WTC11 (cell line): ENCODE results near the gene S100A2. TPM values are rescaled to one million over a fixed set of nuclear protein-coding genes. Genes with fewer than 3 reads are reported as not detected.
A peak's percentile ranks its signal among the peaks of the same experiment; 100 is the strongest.

ENCODE experiments used
- ATAC-seq: fragments of 200-7000 bp; cut with Tn5 transposase; 2 replicates; pipeline ENCODE4 v1.10.0; 2021; ENCODE audit warnings: mild to moderate bottlenecking, moderate library complexity
- CTCF ChIA-PET: fragments of 300-600 bp; sonication (Branson Sonifier 250); formaldehyde crosslinking; loops from one replicate; lab custom pipeline; 2021; ENCODE audit warnings: antibody characterized with exemption; lab: Charles Lee
- POLR2A ChIA-PET: fragments of 350-600 bp; sonication (Branson Sonifier 250); formaldehyde crosslinking; loops from one replicate; lab custom pipeline; 2021; ENCODE audit warnings: antibody characterized with exemption; lab: Charles Lee
- DNase-seq: peaks from one replicate; pipeline ENCODE4 v3.0.0; 2021; ENCODE audit warnings: low spot score
- H3K27ac Mint-ChIP-seq: 2 replicates; pipeline ENCODE4 v1.8.0; 2021; ENCODE audit warnings: mixed read lengths
- H3K27me3 Mint-ChIP-seq: 2 replicates; pipeline ENCODE4 v1.8.0; 2021; ENCODE audit warnings: low read depth, mild to moderate bottlenecking, moderate library complexity, mixed read lengths
- H3K36me3 Mint-ChIP-seq: 2 replicates; pipeline ENCODE4 v1.8.0; 2021; ENCODE audit warnings: mixed read lengths
- H3K4me1 Mint-ChIP-seq: 2 replicates; pipeline ENCODE4 v1.8.0; 2022; ENCODE audit warnings: mixed read lengths
- H3K4me3 Mint-ChIP-seq: 2 replicates; pipeline ENCODE4 v1.8.0; 2021; ENCODE audit warnings: mild to moderate bottlenecking, moderate library complexity, mixed read lengths
- H3K9me3 Mint-ChIP-seq: 2 replicates; pipeline ENCODE4 v1.8.0; 2021; ENCODE audit warnings: mixed read lengths
- ESRRA ChIP-seq: sonication (generic); formaldehyde crosslinking; IDR thresholded peaks from 2 replicates; pipeline ENCODE4 v1.8.1; 2022; ENCODE audit warnings: mild to moderate bottlenecking, missing genetic modification reagents, borderline replicate concordance
- ETV6 ChIP-seq: sonication (generic); formaldehyde crosslinking; IDR thresholded peaks from 2 replicates; pipeline ENCODE4 v1.8.1; 2022; ENCODE audit warnings: mild to moderate bottlenecking, missing genetic modification reagents
- FOXK1 ChIP-seq: sonication (generic); formaldehyde crosslinking; IDR thresholded peaks from 2 replicates; pipeline ENCODE4 v1.8.0; 2022; ENCODE audit warnings: mild to moderate bottlenecking, moderate library complexity, missing genetic modification reagents
- GRHL2 ChIP-seq: fragments of 250-450 bp; sonication (Bioruptor Pico); IDR thresholded peaks from 2 replicates; pipeline ENCODE4 v1.8.0; 2022; ENCODE audit warnings: mild to moderate bottlenecking, moderate library complexity; ENCODE audit not compliant: insufficient replicate concordance, severe bottlenecking
- GTF2I ChIP-seq: fragments of 250-450 bp; sonication (Bioruptor Pico); conservative IDR thresholded peaks from 2 replicates; pipeline ENCODE4 v1.4.0; 2021; ENCODE audit warnings: mild to moderate bottlenecking
- JAZF1 ChIP-seq: fragments of 250-450 bp; sonication (Bioruptor Pico); IDR thresholded peaks from 2 replicates; pipeline ENCODE4 v1.9.0; 2021; ENCODE audit warnings: moderate library complexity, mild to moderate bottlenecking, inconsistent platforms
- TCF7 ChIP-seq: sonication (generic); formaldehyde crosslinking; IDR thresholded peaks from 2 replicates; pipeline ENCODE4 v1.8.0; 2022; ENCODE audit warnings: mild to moderate bottlenecking, low read depth, missing genetic modification reagents, moderate library complexity
- TEAD1 ChIP-seq: sonication (generic); formaldehyde crosslinking; IDR thresholded peaks from 2 replicates; pipeline ENCODE4 v1.8.0; 2022; ENCODE audit warnings: mild to moderate bottlenecking, missing genetic modification reagents
- TP53 ChIP-seq: sonication (generic); formaldehyde crosslinking; IDR thresholded peaks from 2 replicates; pipeline ENCODE4 v1.8.1; 2023; ENCODE audit warnings: mild to moderate bottlenecking, missing genetic modification reagents
- ZNF219 ChIP-seq: sonication (generic); formaldehyde crosslinking; IDR thresholded peaks from 2 replicates; pipeline ENCODE4 v1.8.0; 2023; ENCODE audit warnings: missing genetic modification reagents, mild to moderate bottlenecking, borderline replicate concordance
- ZNF416 ChIP-seq: fragments of 250-450 bp; sonication (Bioruptor Pico); IDR thresholded peaks from 2 replicates; pipeline ENCODE4 v1.9.0; 2021; ENCODE audit warnings: mild to moderate bottlenecking, inconsistent platforms
- total RNA-seq: library from RNA; stranded (reverse); gene quantifications from 3 replicates; pipeline ENCODE4 v1.2.3, GENCODE V29; 2021
- TF ChIP-seq, protein P1 (sequence below): sonication (generic); formaldehyde crosslinking; IDR thresholded peaks from 2 replicates; pipeline ENCODE4 v1.8.0; 2022; ENCODE audit warnings: mild to moderate bottlenecking, missing genetic modification reagents
- TF ChIP-seq, protein P2 (sequence below): fragments of 250-450 bp; sonication (Bioruptor Pico); IDR thresholded peaks from 2 replicates; pipeline ENCODE4 v2.1.2; 2022; ENCODE audit warnings: mild to moderate bottlenecking, moderate library complexity
- TF ChIP-seq, protein P3 (sequence below): sonication (generic); formaldehyde crosslinking; IDR thresholded peaks from 2 replicates; pipeline ENCODE4 v1.8.1; 2023; ENCODE audit warnings: mild to moderate bottlenecking, missing genetic modification reagents
- TF ChIP-seq, protein P4 (sequence below): sonication (generic); formaldehyde crosslinking; IDR thresholded peaks from 2 replicates; pipeline ENCODE4 v1.8.0; 2022; ENCODE audit warnings: mild to moderate bottlenecking, missing genetic modification reagents
- TF ChIP-seq, protein P5 (sequence below): sonication (generic); formaldehyde crosslinking; IDR thresholded peaks from 2 replicates; pipeline ENCODE4 v1.8.1; 2023; ENCODE audit warnings: mild to moderate bottlenecking, missing genetic modification reagents, moderate library complexity
- TF ChIP-seq, protein P6 (sequence below): sonication (generic); formaldehyde crosslinking; IDR thresholded peaks from 2 replicates; pipeline ENCODE4 v1.8.0; 2022; ENCODE audit warnings: missing genetic modification reagents

S100A2 gene
- total RNA-seq, 1 experiment from 2014 or later: 0.74 TPM

DNA sequence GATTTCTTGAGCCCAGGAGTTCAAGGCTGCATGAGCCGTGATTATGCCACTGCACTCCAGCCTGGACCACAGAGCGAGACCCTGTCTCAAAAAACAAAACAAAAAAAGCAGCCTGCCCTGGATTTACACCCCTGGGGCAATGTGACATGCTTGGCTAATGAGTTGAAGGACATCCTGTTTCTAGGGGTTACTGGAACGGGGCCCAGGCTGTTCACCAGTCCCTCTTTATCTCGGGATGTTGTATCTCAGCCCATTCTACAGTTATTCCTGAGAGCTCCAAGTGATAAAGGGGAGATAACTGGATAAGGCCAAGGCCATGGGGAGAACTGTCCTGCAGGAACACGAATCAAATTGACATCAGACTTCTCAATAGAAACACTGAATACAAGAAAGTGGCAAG lies 21.7 kb upstream of the S100A2 start:
- Mint-ChIP-seq H3K36me3 (no peaks in the 10 kb centered on the region), H3K27me3 (no peaks in the 10 kb centered on the region), H3K9me3 (no peaks in the 10 kb centered on the region), H3K4me1 (peaks cover 4% of the 10 kb centered on the region), H3K4me3 (no peak overlapping the region), H3K27ac (no peak overlapping the region)
- ChIA-PET CTCF (interaction anchor here (5.2 kb wide), 1 partner anchor 41 kb away, joined by 29 read pairs; the partner anchor contains the start of genes S100A1 and S100A13), POLR2A (no interaction called here)
- ATAC-seq (no peak), DNase-seq (no peak)
- TF ChIP-seq, protein P1, sequence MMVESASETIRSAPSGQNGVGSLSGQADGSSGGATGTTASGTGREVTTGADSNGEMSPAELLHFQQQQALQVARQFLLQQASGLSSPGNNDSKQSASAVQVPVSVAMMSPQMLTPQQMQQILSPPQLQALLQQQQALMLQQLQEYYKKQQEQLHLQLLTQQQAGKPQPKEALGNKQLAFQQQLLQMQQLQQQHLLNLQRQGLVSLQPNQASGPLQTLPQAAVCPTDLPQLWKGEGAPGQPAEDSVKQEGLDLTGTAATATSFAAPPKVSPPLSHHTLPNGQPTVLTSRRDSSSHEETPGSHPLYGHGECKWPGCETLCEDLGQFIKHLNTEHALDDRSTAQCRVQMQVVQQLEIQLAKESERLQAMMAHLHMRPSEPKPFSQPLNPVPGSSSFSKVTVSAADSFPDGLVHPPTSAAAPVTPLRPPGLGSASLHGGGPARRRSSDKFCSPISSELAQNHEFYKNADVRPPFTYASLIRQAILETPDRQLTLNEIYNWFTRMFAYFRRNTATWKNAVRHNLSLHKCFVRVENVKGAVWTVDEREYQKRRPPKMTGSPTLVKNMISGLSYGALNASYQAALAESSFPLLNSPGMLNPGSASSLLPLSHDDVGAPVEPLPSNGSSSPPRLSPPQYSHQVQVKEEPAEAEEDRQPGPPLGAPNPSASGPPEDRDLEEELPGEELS: no peak
- no peak for TF ChIP-seq TEAD1 (CRISPR knock-in tag)
- no peak for TF ChIP-seq JAZF1
- TF ChIP-seq ZNF416 (CRISPR knock-in tag): no peak

DNA sequence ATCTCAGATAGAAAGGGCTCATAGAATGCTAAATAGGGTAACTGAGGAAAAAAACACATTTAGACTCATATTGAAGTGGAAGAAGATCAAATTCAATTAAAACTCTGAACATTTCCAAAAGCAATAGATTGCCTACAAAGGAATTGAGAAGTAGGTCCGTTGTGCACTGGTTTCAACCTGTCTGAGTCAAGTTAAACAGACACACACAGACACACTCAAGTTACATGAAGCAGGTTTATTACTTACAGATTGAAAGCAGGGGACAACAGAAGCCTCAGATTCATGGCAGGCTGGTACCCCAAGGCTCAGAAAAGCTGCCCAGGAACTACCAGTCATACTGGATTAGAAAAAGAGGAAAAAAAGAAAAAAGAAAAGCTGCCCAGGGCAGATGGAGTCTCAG lies 20.7 kb upstream of the S100A2 start:
- H3K4me3 Mint-ChIP-seq: no peak overlapping the region
- H3K4me1 Mint-ChIP-seq: peaks cover 4% of the 10 kb centered on the region
- H3K36me3 Mint-ChIP-seq: no peaks in the 10 kb centered on the region
- ChIA-PET POLR2A (no interaction called here), CTCF (interaction anchor here (0.9 to 5.2 kb wide), 4 partner anchors 14 to 53 kb away, joined by 4 to 29 read pairs (median 6); partner anchors contain the start of genes S100A1 and S100A13)
- H3K9me3 Mint-ChIP-seq: no peaks in the 10 kb centered on the region
- DNase-seq (no peak), ATAC-seq (no peak)
- TF ChIP-seq, protein P2, sequence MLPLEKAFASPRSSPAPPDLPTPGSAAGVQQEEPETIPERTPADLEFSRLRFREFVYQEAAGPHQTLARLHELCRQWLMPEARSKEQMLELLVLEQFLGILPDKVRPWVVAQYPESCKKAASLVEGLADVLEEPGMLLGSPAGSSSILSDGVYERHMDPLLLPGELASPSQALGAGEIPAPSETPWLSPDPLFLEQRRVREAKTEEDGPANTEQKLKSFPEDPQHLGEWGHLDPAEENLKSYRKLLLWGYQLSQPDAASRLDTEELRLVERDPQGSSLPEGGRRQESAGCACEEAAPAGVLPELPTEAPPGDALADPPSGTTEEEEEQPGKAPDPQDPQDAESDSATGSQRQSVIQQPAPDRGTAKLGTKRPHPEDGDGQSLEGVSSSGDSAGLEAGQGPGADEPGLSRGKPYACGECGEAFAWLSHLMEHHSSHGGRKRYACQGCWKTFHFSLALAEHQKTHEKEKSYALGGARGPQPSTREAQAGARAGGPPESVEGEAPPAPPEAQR (CRISPR knock-in tag): no peak
- no peak for TF ChIP-seq ESRRA (CRISPR knock-in tag)
- TF ChIP-seq ZNF219 (CRISPR knock-in tag): no peak
- TF ChIP-seq GRHL2 (CRISPR knock-in tag): no peak
- no peak for TF ChIP-seq GTF2I
- TF ChIP-seq, protein P3, sequence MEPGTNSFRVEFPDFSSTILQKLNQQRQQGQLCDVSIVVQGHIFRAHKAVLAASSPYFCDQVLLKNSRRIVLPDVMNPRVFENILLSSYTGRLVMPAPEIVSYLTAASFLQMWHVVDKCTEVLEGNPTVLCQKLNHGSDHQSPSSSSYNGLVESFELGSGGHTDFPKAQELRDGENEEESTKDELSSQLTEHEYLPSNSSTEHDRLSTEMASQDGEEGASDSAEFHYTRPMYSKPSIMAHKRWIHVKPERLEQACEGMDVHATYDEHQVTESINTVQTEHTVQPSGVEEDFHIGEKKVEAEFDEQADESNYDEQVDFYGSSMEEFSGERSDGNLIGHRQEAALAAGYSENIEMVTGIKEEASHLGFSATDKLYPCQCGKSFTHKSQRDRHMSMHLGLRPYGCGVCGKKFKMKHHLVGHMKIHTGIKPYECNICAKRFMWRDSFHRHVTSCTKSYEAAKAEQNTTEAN (CRISPR knock-in tag): no peak
- TF ChIP-seq, protein P4, sequence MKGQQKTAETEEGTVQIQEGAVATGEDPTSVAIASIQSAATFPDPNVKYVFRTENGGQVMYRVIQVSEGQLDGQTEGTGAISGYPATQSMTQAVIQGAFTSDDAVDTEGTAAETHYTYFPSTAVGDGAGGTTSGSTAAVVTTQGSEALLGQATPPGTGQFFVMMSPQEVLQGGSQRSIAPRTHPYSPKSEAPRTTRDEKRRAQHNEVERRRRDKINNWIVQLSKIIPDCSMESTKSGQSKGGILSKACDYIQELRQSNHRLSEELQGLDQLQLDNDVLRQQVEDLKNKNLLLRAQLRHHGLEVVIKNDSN (CRISPR knock-in tag): no peak
- no peak for TF ChIP-seq ETV6 (CRISPR knock-in tag)
- H3K27me3 Mint-ChIP-seq: no peaks in the 10 kb centered on the region
- H3K27ac Mint-ChIP-seq: 0 out of 2 replicates have a peak overlapping the region, but pooled peaks have one; percentile 45

DNA sequence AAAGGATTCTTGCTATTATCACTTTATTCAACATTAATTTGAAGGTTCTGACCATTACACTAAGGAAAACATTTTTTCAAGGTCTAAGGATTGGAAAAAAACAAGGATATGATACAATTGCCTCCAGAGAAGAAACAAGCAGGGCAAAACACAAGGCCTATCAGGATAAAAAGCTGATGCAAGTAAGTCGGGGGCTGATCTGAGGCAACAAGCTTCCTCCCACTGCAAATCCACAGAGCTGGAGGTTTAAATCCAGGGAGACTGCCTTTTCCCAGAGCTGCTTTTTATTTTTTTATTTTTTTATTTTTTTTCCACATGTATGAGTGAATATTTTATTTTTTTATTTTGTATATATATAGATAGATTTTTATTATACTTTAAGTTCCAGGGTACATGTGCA lies 19.4 kb upstream of the S100A2 start:
- POLR2A ChIA-PET: interaction anchor here (1.0 kb wide), 1 partner anchor 49 kb away, joined by 4 read pairs; the partner anchor contains the start of gene CHTOP
- H3K27ac Mint-ChIP-seq: no peak overlapping the region
- TF ChIP-seq TP53 (CRISPR knock-in tag): no peak
- ATAC-seq: no peak
- no peaks in the 10 kb centered on the region for H3K27me3 Mint-ChIP-seq
- H3K36me3 Mint-ChIP-seq: no peaks in the 10 kb centered on the region
- H3K4me3 Mint-ChIP-seq: no peak overlapping the region
- CTCF ChIA-PET: interaction anchor here (1.1 to 5.2 kb wide), 6 partner anchors 13 to 231 kb away, joined by 3 to 29 read pairs (median 4); partner anchors contain the start of genes S100A1 and S100A13
- DNase-seq: no peak
- H3K9me3 Mint-ChIP-seq: no peaks in the 10 kb centered on the region
- peaks cover 4% of the 10 kb centered on the region for H3K4me1 Mint-ChIP-seq

DNA sequence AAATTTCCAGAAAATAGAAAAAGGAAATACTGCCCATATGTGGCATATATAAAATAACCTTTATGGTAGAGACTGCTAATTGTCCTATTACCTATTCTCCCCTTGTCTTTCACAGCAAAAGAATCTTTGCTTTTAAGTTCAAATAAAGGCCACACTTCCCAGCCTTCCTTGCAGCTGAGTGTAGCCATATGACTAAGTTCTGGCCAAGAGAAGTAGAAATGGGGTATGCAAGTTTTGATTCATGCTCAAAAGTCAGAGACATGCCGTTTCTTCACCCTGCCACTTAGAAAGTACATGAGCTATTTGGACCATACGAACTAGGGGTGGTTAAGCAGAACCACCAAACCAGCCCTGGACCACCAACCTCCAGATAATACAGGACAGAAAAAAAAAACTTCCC lies 18.3 kb upstream of the S100A2 start:
- ATAC-seq: no peak
- POLR2A ChIA-PET: interaction anchor here (0.7 kb wide), 1 partner anchor 711 kb away, joined by 3 read pairs; no protein-coding TSS in a partner anchor
- Mint-ChIP-seq H3K4me1 (peaks cover 6% of the 10 kb centered on the region), H3K4me3 (no peak overlapping the region), H3K9me3 (no peaks in the 10 kb centered on the region), H3K27me3 (no peaks in the 10 kb centered on the region), H3K36me3 (no peaks in the 10 kb centered on the region), H3K27ac (no peak overlapping the region)
- CTCF ChIA-PET: interaction anchor here (1.3 to 5.2 kb wide), 3 partner anchors 12 to 44 kb away, joined by 3 to 29 read pairs (median 9); partner anchors contain the start of genes S100A1 and S100A13
- no peak for DNase-seq
- TF ChIP-seq, protein P5, sequence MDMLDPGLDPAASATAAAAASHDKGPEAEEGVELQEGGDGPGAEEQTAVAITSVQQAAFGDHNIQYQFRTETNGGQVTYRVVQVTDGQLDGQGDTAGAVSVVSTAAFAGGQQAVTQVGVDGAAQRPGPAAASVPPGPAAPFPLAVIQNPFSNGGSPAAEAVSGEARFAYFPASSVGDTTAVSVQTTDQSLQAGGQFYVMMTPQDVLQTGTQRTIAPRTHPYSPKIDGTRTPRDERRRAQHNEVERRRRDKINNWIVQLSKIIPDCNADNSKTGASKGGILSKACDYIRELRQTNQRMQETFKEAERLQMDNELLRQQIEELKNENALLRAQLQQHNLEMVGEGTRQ (CRISPR knock-in tag): no peak
- TF ChIP-seq, protein P6, sequence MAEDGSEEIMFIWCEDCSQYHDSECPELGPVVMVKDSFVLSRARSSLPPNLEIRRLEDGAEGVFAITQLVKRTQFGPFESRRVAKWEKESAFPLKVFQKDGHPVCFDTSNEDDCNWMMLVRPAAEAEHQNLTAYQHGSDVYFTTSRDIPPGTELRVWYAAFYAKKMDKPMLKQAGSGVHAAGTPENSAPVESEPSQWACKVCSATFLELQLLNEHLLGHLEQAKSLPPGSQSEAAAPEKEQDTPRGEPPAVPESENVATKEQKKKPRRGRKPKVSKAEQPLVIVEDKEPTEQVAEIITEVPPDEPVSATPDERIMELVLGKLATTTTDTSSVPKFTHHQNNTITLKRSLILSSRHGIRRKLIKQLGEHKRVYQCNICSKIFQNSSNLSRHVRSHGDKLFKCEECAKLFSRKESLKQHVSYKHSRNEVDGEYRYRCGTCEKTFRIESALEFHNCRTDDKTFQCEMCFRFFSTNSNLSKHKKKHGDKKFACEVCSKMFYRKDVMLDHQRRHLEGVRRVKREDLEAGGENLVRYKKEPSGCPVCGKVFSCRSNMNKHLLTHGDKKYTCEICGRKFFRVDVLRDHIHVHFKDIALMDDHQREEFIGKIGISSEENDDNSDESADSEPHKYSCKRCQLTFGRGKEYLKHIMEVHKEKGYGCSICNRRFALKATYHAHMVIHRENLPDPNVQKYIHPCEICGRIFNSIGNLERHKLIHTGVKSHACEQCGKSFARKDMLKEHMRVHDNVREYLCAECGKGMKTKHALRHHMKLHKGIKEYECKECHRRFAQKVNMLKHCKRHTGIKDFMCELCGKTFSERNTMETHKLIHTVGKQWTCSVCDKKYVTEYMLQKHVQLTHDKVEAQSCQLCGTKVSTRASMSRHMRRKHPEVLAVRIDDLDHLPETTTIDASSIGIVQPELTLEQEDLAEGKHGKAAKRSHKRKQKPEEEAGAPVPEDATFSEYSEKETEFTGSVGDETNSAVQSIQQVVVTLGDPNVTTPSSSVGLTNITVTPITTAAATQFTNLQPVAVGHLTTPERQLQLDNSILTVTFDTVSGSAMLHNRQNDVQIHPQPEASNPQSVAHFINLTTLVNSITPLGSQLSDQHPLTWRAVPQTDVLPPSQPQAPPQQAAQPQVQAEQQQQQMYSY (CRISPR knock-in tag): no peak
- TF ChIP-seq FOXK1 (CRISPR knock-in tag): no peak
- TF ChIP-seq TCF7: no peak
